Renal pelvis (tissue), 4 donors: ENCODE data around the gene TRIM44. TPM values are rescaled to one million over a fixed set of nuclear protein-coding genes. Genes with fewer than 3 reads are reported as not detected.
"Not testable (repeated sequence)": the region's sequence is repeated elsewhere in the genome, so short reads cannot be mapped to it uniquely, and the experiment has no call there.

ENCODE experiments used
- DNase-seq: peaks from one replicate; pipeline ENCODE4 v3.0.0-alpha.2; 2013
- polyA plus RNA-seq, 3 donors: library from polyadenylated mRNA; unstranded; fragments of 120-200 nt; gene quantifications; one replicate each; pipeline ENCODE4 v1.2.1, GENCODE V29; 2013; ENCODE audit not compliant: insufficient read length in 3 of 3

Gene TRIM44
- polyA plus RNA-seq, 3 donors = 85.2 to 100 (median 91.3) TPM

GRCh38 chr11:35846874-35847273 lies 184.3 kb downstream of the TRIM44 start:
- no peak for DNase-seq

GRCh38 chr11:35847473-35847872 lies 184.9 kb downstream of the TRIM44 start:
- no peak for DNase-seq

- DNase-seq = no peak
Measured at GRCh38 chr11:35848616-35849015, 186.0 kb downstream of the TRIM44 start.

GRCh38 chr11:35850191-35850590 lies 187.6 kb downstream of the TRIM44 start:
- no peak for DNase-seq

GRCh38 chr11:35851342-35851741 lies 188.8 kb downstream of the TRIM44 start:
- no peak for DNase-seq

GRCh38 chr11:35852056-35852455 lies 189.5 kb downstream of the TRIM44 start:
- DNase-seq = no peak

- peak; percentile 26 for DNase-seq
Measured at GRCh38 chr11:35853971-35854370, 191.4 kb downstream of the TRIM44 start.

GRCh38 chr11:35855671-35856070 lies 193.1 kb downstream of the TRIM44 start:
- DNase-seq = no peak

GRCh38 chr11:35856259-35856658 lies 193.7 kb downstream of the TRIM44 start:
- DNase-seq = no peak

- no peak for DNase-seq
Measured at GRCh38 chr11:35856756-35857155, 194.2 kb downstream of the TRIM44 start.

- no peak for DNase-seq
Measured at GRCh38 chr11:35857922-35858321, 195.3 kb downstream of the TRIM44 start.

GRCh38 chr11:35859301-35859700 lies 196.7 kb downstream of the TRIM44 start:
- no peak for DNase-seq

GRCh38 chr11:35860194-35860593 lies 197.6 kb downstream of the TRIM44 start:
- not testable (repeated sequence) for DNase-seq

GRCh38 chr11:35861191-35861590 lies 198.6 kb downstream of the TRIM44 start:
- DNase-seq = no peak

GRCh38 chr11:35862666-35863065 lies 200.1 kb downstream of the TRIM44 start:
- no peak for DNase-seq

- no peak for DNase-seq
Measured at GRCh38 chr11:35864131-35864530, 201.6 kb downstream of the TRIM44 start.

GRCh38 chr11:35866601-35867000 lies 204.0 kb downstream of the TRIM44 start:
- no peak for DNase-seq

Other genes starting within 250 kb of the TRIM44 start
- gene SLC1A2, start 243.2 kb upstream of the TRIM44 start, polyA plus RNA-seq = under 1 TPM; 0.44 to 0.61 (median 0.52) TPM
- 1 to 10 TPM; 3.8 to 9.4 (median 5.9) TPM for gene PAMR1, start 137.2 kb upstream of the TRIM44 start, polyA plus RNA-seq
- gene FJX1, start 44.3 kb upstream of the TRIM44 start, polyA plus RNA-seq = 10 to 100 TPM; 17.6 to 25.3 (median 19.5) TPM